Measurements from ENCODE around the gene ERCC1.
A peak's percentile ranks its signal among the peaks of the same experiment; 100 is the strongest.

Gene ERCC1

GRCh38 chr19:45403781-45404556 is 19.7 kb downstream of the ERCC1 start:
- DNase-seq (ENCODE audit: low spot score) = no peak
- H3K9ac ChIP-seq (ENCODE audit: low read depth, low read length, poor library complexity) = no peak overlapping the region
- no CpG with 5 or more reads among the region's 25 CpGs for WGBS, 2 donors (ENCODE audit: extremely low coverage in 2 of 2, insufficient read length in 2 of 2, insufficient replicate concordance in 1 of 2)

GRCh38 chr19:45403272-45403671 is 20.4 kb downstream of the ERCC1 start:
- H4K8ac ChIP-seq (ENCODE audit: low read depth, low read length) = no peak overlapping the region
- peaks cover 2% of the 10 kb centered on the region for H3K79me1 ChIP-seq (ENCODE audit: low read depth, low read length)
- H2AK5ac ChIP-seq (ENCODE audit: low read depth, low read length) = no peak overlapping the region
- H3K4me1 ChIP-seq (ENCODE audit: control insufficient read depth in 2 of 2, insufficient read depth in 1 of 2, low read depth in 1 of 2, low read length in 2 of 2) = peaks cover 17 to 24% of the 10 kb centered on the region in 2 donors
- H2BK12ac ChIP-seq (ENCODE audit: low read length) = no peak overlapping the region
- no peak overlapping the region for H2BK120ac ChIP-seq (ENCODE audit: low read depth, low read length)
- H3K14ac ChIP-seq (ENCODE audit: low read length) = no peak overlapping the region
- DNase-seq (ENCODE audit: low spot score) = no peak
- H3K23ac ChIP-seq (ENCODE audit: low read depth, low read length, poor library complexity) = no peak overlapping the region
- H3K36me3 ChIP-seq (replicated peaks in 1 of 2; ENCODE audit: control insufficient read depth in 2 of 2, insufficient read depth in 2 of 2, low read length in 2 of 2) = peaks cover 0 to 3% of the 10 kb centered on the region in 2 donors
- H4K91ac ChIP-seq (ENCODE audit: low read depth, low read length, poor library complexity) = no peak overlapping the region
- H2AFZ ChIP-seq (ENCODE audit: low read length) = no peak overlapping the region
- no peak overlapping the region for H2BK15ac ChIP-seq (ENCODE audit: low read length)
- no CpG with 5 or more reads among the region's 4 CpGs for WGBS, 2 donors (ENCODE audit: extremely low coverage in 2 of 2, insufficient read length in 2 of 2, insufficient replicate concordance in 1 of 2)
- no peak overlapping the region for H3K9ac ChIP-seq (ENCODE audit: low read depth, low read length, poor library complexity)
- H3K27ac ChIP-seq (replicated peaks; ENCODE audit: low read length) = no peak overlapping the region
- no peak overlapping the region for H3K4me2 ChIP-seq (ENCODE audit: insufficient read depth, low read length, poor library complexity, severe bottlenecking)
- no peak overlapping the region for H2BK5ac ChIP-seq (ENCODE audit: low read length)
- no peak overlapping the region for H3K4ac ChIP-seq (ENCODE audit: low read length)
- H3K4me3 ChIP-seq (ENCODE audit: low read length in 2 of 2) = no peak overlapping the region
- peaks cover 0 to 1% of the 10 kb centered on the region in 2 donors for H3K9me3 ChIP-seq (replicated peaks in 1 of 2; ENCODE audit: control insufficient read depth in 2 of 2, insufficient read depth in 1 of 2, low read depth in 1 of 2, low read length in 2 of 2)
- H3K18ac ChIP-seq (ENCODE audit: low read length) = no peak overlapping the region
- H3K27me3 ChIP-seq (ENCODE audit: control insufficient read depth in 3 of 3, insufficient read depth in 3 of 3, low read depth in 1 of 3, low read length in 3 of 3) = peaks cover 7 to 47% (median 18%) of the 10 kb centered on the region in 3 experiments

More at GRCh38 chr19:45403781-45404556, 19.7 kb downstream of the ERCC1 start:
- Histone ChIP-seq H3K27ac (replicated peaks; ENCODE audit: low read length) (no peak overlapping the region), H3K4me2 (ENCODE audit: insufficient read depth, low read length, poor library complexity, severe bottlenecking) (peak overlapping the region; percentile 98), H2BK15ac (ENCODE audit: low read length) (no peak overlapping the region), H3K18ac (ENCODE audit: low read length) (peak overlapping the region; percentile 1), H3K36me3 (replicated peaks in 1 of 2; ENCODE audit: control insufficient read depth in 2 of 2, insufficient read depth in 2 of 2, low read length in 2 of 2) (peaks cover 0 to 10% of the 10 kb centered on the region in 2 donors), H3K4me3 (ENCODE audit: low read length in 2 of 2) (peak overlapping the region in 1 of 2 donors; percentile 75), H2BK5ac (ENCODE audit: low read length) (no peak overlapping the region), H3K23ac (ENCODE audit: low read depth, low read length, poor library complexity) (no peak overlapping the region), H4K8ac (ENCODE audit: low read depth, low read length) (no peak overlapping the region), H3K27me3 (ENCODE audit: control insufficient read depth in 3 of 3, insufficient read depth in 3 of 3, low read depth in 1 of 3, low read length in 3 of 3) (peaks cover 6 to 40% (median 18%) of the 10 kb centered on the region in 3 experiments), H2BK120ac (ENCODE audit: low read depth, low read length) (no peak overlapping the region), H3K9me3 (replicated peaks in 1 of 2; ENCODE audit: control insufficient read depth in 2 of 2, insufficient read depth in 1 of 2, low read depth in 1 of 2, low read length in 2 of 2) (peaks cover 0 to 1% of the 10 kb centered on the region in 2 donors), H4K91ac (ENCODE audit: low read depth, low read length, poor library complexity) (no peak overlapping the region), H2AK5ac (ENCODE audit: low read depth, low read length) (no peak overlapping the region), H3K79me1 (ENCODE audit: low read depth, low read length) (peaks cover 2% of the 10 kb centered on the region), H3K14ac (ENCODE audit: low read length) (no peak overlapping the region), H3K4me1 (ENCODE audit: control insufficient read depth in 2 of 2, insufficient read depth in 1 of 2, low read depth in 1 of 2, low read length in 2 of 2) (peaks cover 12 to 20% of the 10 kb centered on the region in 2 donors), H3K4ac (ENCODE audit: low read length) (no peak overlapping the region), H2AFZ (ENCODE audit: low read length) (peak overlapping the region; percentile 92), H2BK12ac (ENCODE audit: low read length) (no peak overlapping the region)

GRCh38 chr19:45402298-45403061 is 21.2 kb downstream of the ERCC1 start:
- peaks cover 21 to 24% of the 10 kb centered on the region in 2 donors for H3K4me1 ChIP-seq (ENCODE audit: control insufficient read depth in 2 of 2, insufficient read depth in 1 of 2, low read depth in 1 of 2, low read length in 2 of 2)
- H3K4me3 ChIP-seq (ENCODE audit: low read length in 2 of 2) = no peak overlapping the region
- H3K4ac ChIP-seq (ENCODE audit: low read length) = no peak overlapping the region
- no peak overlapping the region for H3K14ac ChIP-seq (ENCODE audit: low read length)
- no peaks in the 10 kb centered on the region for H3K36me3 ChIP-seq (replicated peaks in 1 of 2; ENCODE audit: control insufficient read depth in 2 of 2, insufficient read depth in 2 of 2, low read length in 2 of 2)
- H3K79me1 ChIP-seq (ENCODE audit: low read depth, low read length) = peaks cover 2% of the 10 kb centered on the region
- no peak overlapping the region for H2BK12ac ChIP-seq (ENCODE audit: low read length)
- no peak overlapping the region for H3K9ac ChIP-seq (ENCODE audit: low read depth, low read length, poor library complexity)
- no peak overlapping the region for H4K91ac ChIP-seq (ENCODE audit: low read depth, low read length, poor library complexity)
- H4K8ac ChIP-seq (ENCODE audit: low read depth, low read length) = no peak overlapping the region
- H3K18ac ChIP-seq (ENCODE audit: low read length) = no peak overlapping the region
- peaks cover 0 to 1% of the 10 kb centered on the region in 2 donors for H3K9me3 ChIP-seq (replicated peaks in 1 of 2; ENCODE audit: control insufficient read depth in 2 of 2, insufficient read depth in 1 of 2, low read depth in 1 of 2, low read length in 2 of 2)
- no peak for DNase-seq (ENCODE audit: low spot score)
- H3K4me2 ChIP-seq (ENCODE audit: insufficient read depth, low read length, poor library complexity, severe bottlenecking) = peak overlapping the region; percentile 44
- no peak overlapping the region for H2AK5ac ChIP-seq (ENCODE audit: low read depth, low read length)
- H2BK15ac ChIP-seq (ENCODE audit: low read length) = no peak overlapping the region
- H3K23ac ChIP-seq (ENCODE audit: low read depth, low read length, poor library complexity) = no peak overlapping the region
- H3K27me3 ChIP-seq (ENCODE audit: control insufficient read depth in 3 of 3, insufficient read depth in 3 of 3, low read depth in 1 of 3, low read length in 3 of 3) = peaks cover 11 to 55% (median 18%) of the 10 kb centered on the region in 3 experiments
- no peak overlapping the region for H2BK120ac ChIP-seq (ENCODE audit: low read depth, low read length)
- no peak overlapping the region for H2AFZ ChIP-seq (ENCODE audit: low read length)
- no peak overlapping the region for H3K27ac ChIP-seq (replicated peaks; ENCODE audit: low read length)
- WGBS, 2 donors (ENCODE audit: extremely low coverage in 2 of 2, insufficient read length in 2 of 2, insufficient replicate concordance in 1 of 2) = no CpG with 5 or more reads among the region's 40 CpGs
- no peak overlapping the region for H2BK5ac ChIP-seq (ENCODE audit: low read length)

- no CpG with 5 or more reads among the region's 6 CpGs for WGBS, 2 donors (ENCODE audit: extremely low coverage in 2 of 2, insufficient read length in 2 of 2, insufficient replicate concordance in 1 of 2)
Measured at GRCh38 chr19:45401815-45402214, 21.9 kb downstream of the ERCC1 start.

More at GRCh38 chr19:45401815-45402214, 21.9 kb downstream of the ERCC1 start:
- Histone ChIP-seq H4K91ac (ENCODE audit: low read depth, low read length, poor library complexity) (no peak overlapping the region), H2BK12ac (ENCODE audit: low read length) (no peak overlapping the region), H3K18ac (ENCODE audit: low read length) (no peak overlapping the region), H4K8ac (ENCODE audit: low read depth, low read length) (no peak overlapping the region), H3K9ac (ENCODE audit: low read depth, low read length, poor library complexity) (no peak overlapping the region), H2BK5ac (ENCODE audit: low read length) (no peak overlapping the region), H2BK120ac (ENCODE audit: low read depth, low read length) (no peak overlapping the region), H3K14ac (ENCODE audit: low read length) (no peak overlapping the region), H3K27me3 (ENCODE audit: control insufficient read depth in 3 of 3, insufficient read depth in 3 of 3, low read depth in 1 of 3, low read length in 3 of 3) (peaks cover 11 to 60% (median 18%) of the 10 kb centered on the region in 3 experiments), H3K4me1 (ENCODE audit: control insufficient read depth in 2 of 2, insufficient read depth in 1 of 2, low read depth in 1 of 2, low read length in 2 of 2) (peaks cover 16 to 24% of the 10 kb centered on the region in 2 donors), H2AFZ (ENCODE audit: low read length) (no peak overlapping the region), H3K4me3 (ENCODE audit: low read length in 2 of 2) (no peak overlapping the region), H3K9me3 (replicated peaks in 1 of 2; ENCODE audit: control insufficient read depth in 2 of 2, insufficient read depth in 1 of 2, low read depth in 1 of 2, low read length in 2 of 2) (peaks cover 0 to 1% of the 10 kb centered on the region in 2 donors), H2BK15ac (ENCODE audit: low read length) (no peak overlapping the region), H3K27ac (replicated peaks; ENCODE audit: low read length) (no peak overlapping the region), H3K23ac (ENCODE audit: low read depth, low read length, poor library complexity) (no peak overlapping the region), H3K4me2 (ENCODE audit: insufficient read depth, low read length, poor library complexity, severe bottlenecking) (no peak overlapping the region), H2AK5ac (ENCODE audit: low read depth, low read length) (no peak overlapping the region), H3K4ac (ENCODE audit: low read length) (no peak overlapping the region), H3K36me3 (replicated peaks in 1 of 2; ENCODE audit: control insufficient read depth in 2 of 2, insufficient read depth in 2 of 2, low read length in 2 of 2) (no peaks in the 10 kb centered on the region), H3K79me1 (ENCODE audit: low read depth, low read length) (peaks cover 2% of the 10 kb centered on the region)
- no peak for DNase-seq (ENCODE audit: low spot score)
